Ovary (tissue), 9 donors: ENCODE results near the gene GGA1. TPM values are rescaled to one million over a fixed set of nuclear protein-coding genes. Genes with fewer than 3 reads are reported as not detected.
"Not testable (repeated sequence)": the region's sequence is repeated elsewhere in the genome, so short reads cannot be mapped to it uniquely, and the experiment has no call there.

Source experiments
- DNase-seq, 5 donors: peaks; one replicate each; pipeline ENCODE4 v3.0.0-alpha.2; 2019 to 2020
- H3K27ac ChIP-seq, 2 donors: fragments of 200-600 bp; one replicate each; pipeline versions ENCODE4 v1.5.1 to v1.8.0; 2019 to 2022
- H3K27me3 ChIP-seq: fragments of 200-600 bp; one replicate; pipeline ENCODE4 v1.8.0; 2022
- H3K36me3 ChIP-seq: fragments of 200-600 bp; sonication (generic); one replicate; pipeline ENCODE4 v1.5.1; 2019
- H3K4me1 ChIP-seq: one replicate; pipeline ENCODE4 v1.8.1; 2013; ENCODE audit warnings: mild to moderate bottlenecking, moderate library complexity; ENCODE audit not compliant: insufficient read depth
- H3K4me3 ChIP-seq: fragments of 200-600 bp; sonication (generic); one replicate; pipeline ENCODE4 v1.5.1; 2017
- H3K9me3 ChIP-seq, 2 donors: fragments of 200-600 bp in 1 of 2; sonication (generic) in 1 of 2; one replicate each; pipeline versions ENCODE4 v1.5.1 to v1.8.1; 2013 to 2019; ENCODE audit warnings: mild to moderate bottlenecking in 1 of 2, moderate library complexity in 1 of 2
- EP300 ChIP-seq: sonication (generic); formaldehyde crosslinking; IDR thresholded peaks from one replicate; pipeline ENCODE4 v1.6.1; 2017; ENCODE audit warnings: antibody characterized with exemption
- POLR2A ChIP-seq: fragments of 450-650 bp; IDR thresholded peaks from one replicate; pipeline ENCODE4 v1.6.1; 2017; ENCODE audit warnings: antibody characterized with exemption, mild to moderate bottlenecking, moderate library complexity
- WGBS, 3 donors: extraction: QIAGEN DNeasy Blood & Tissue Kit in 1 of 3; methylation state at CpG; one replicate each; pipeline versions ENCODE4 v1.1.5 to v1.1.7; 2013 to 2017; 5-methylcytosine and 5-hydroxymethylcytosine counted together
- intact Hi-C, 4 donors: fragments of 100-400 bp; cut with DNase I; formaldehyde crosslinking; loops; one replicate each; pipeline versions ENCODE4 v1.11.0 to v1.15.1; 2022 to 2023
- polyA plus RNA-seq, 2 donors: library from polyadenylated mRNA; stranded (reverse); fragments of 200-250 nt in 1 of 2; fragments of 350-450 nt in 1 of 2; fragmentation: Illumina TruSeq in 1 of 2; extraction: RNeasy Lipid Tissue Mini Kit (QIAGEN cat#74804) in 1 of 2; gene quantifications; one replicate each; pipeline ENCODE4 v1.2.3, GENCODE V29; 2013 to 2014
- total RNA-seq, 7 donors: library from RNA; depleted of rRNA in 2 of 7; stranded (reverse); fragments of >200 nt in 2 of 7; fragmentation: NEBNext Ultra II Directional in 3 of 7; extraction: Animal tissue kit (Norgen Biotek cat#: 25700) in 3 of 7; gene quantifications; one replicate each; pipeline versions ENCODE4 v1.1.0 to v1.2.4, GENCODE V29; 2016 to 2023
- TF ChIP-seq, protein P1 (sequence below), 3 donors: fragments of 450-650 bp in 2 of 3; fragments of 200-600 bp in 1 of 3; IDR thresholded peaks; one replicate each; pipeline versions ENCODE4 v1.5.1 to v1.8.0; 2016 to 2022; ENCODE audit warnings: antibody characterized with exemption in 3 of 3, mild to moderate bottlenecking in 1 of 3
- donor health status: DM: no; HTN: no; CAD: no; lungs with moderate emphysema.
- donor health status: DM: no; HTN: no; CAD: no.
- donor health status: Bipolar disorder and iron deficiency.
- donor health status: DM: yes; HTN: yes; CAD: no.
- donor health status: DM: no; HTN: no; CAD: no.
- donor health status: DM: yes; HTN: yes; CAD: no.

The GGA1 gene
- total and polyA plus RNA-seq, 9 donors: 24.1 to 64.7 (median 46.6) TPM

- Histone ChIP-seq H3K4me3 (no peak overlapping the region), H3K27me3 (no peaks in the 10 kb centered on the region), H3K36me3 (no peaks in the 10 kb centered on the region), H3K9me3 (no peaks in the 10 kb centered on the region), H3K4me1 (no peaks in the 10 kb centered on the region), H3K27ac (no peak overlapping the region)
- TF ChIP-seq, protein P1, sequence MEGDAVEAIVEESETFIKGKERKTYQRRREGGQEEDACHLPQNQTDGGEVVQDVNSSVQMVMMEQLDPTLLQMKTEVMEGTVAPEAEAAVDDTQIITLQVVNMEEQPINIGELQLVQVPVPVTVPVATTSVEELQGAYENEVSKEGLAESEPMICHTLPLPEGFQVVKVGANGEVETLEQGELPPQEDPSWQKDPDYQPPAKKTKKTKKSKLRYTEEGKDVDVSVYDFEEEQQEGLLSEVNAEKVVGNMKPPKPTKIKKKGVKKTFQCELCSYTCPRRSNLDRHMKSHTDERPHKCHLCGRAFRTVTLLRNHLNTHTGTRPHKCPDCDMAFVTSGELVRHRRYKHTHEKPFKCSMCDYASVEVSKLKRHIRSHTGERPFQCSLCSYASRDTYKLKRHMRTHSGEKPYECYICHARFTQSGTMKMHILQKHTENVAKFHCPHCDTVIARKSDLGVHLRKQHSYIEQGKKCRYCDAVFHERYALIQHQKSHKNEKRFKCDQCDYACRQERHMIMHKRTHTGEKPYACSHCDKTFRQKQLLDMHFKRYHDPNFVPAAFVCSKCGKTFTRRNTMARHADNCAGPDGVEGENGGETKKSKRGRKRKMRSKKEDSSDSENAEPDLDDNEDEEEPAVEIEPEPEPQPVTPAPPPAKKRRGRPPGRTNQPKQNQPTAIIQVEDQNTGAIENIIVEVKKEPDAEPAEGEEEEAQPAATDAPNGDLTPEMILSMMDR (IDR thresholded peaks at IDR 0.05): no peak
- TF ChIP-seq POLR2A: no peak
- WGBS, 3 donors: 95 to 97% (median 95%) methylated on average over 17 of the region's 17 CpGs
- DNase-seq: no peak
- intact Hi-C loops: no loop called here
Observed at GRCh38 chr22:37650463-37651136, 42.0 kb downstream of the GGA1 start.

DNA sequence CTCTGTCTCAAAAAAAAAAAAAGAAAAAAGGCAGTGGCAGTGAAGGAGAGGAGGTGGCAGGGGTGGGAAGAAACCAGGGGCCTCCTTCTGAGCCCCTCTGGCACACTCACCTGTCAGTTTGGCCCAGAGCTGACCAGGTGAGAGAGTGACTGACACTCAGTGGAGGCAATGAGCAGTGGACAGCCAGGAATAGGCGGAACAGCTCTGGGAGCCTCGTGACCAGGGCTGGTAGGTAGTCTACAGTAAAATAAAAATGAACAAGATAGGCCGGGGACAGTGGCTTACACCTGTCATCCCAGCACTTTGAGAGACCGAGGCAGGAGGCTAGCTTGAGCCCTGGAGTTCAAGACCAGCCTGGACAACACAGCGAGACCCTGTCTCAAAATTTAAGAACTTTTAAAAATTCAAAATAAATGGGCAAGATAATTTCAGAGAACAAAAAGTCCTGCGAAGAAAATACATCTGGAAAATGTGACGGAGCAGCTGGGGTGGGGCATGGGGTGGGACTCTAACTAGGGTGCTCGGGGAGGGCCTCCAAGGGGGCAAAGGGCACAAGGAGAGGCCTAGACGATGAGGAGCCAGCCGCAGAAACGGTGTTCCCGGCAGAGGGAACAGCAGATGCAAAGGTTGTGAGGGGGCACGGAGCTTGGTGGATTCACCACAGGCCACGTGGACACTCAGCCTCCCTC, 46.1 kb downstream of the GGA1 start:
- Histone ChIP-seq H3K27ac (no peak overlapping the region), H3K36me3 (no peaks in the 10 kb centered on the region), H3K4me3 (no peak overlapping the region), H3K27me3 (no peaks in the 10 kb centered on the region), H3K9me3 (no peaks in the 10 kb centered on the region), H3K4me1 (peaks cover 8% of the 10 kb centered on the region)
- TF ChIP-seq POLR2A (no peak), EP300 (no peak)
- TF ChIP-seq, protein P1 (IDR thresholded peaks at IDR 0.05): no peak
- intact Hi-C loops: no loop called here
- no peak for DNase-seq
- 68 to 78% (median 75%) methylated on average over 14 of the region's 14 CpGs for WGBS, 3 donors

GRCh38 chr22:37655252-37655563, 46.6 kb downstream of the GGA1 start:
- H3K9me3 ChIP-seq: no peaks in the 10 kb centered on the region
- intact Hi-C loops: no loop called here
- no peaks in the 10 kb centered on the region for H3K36me3 ChIP-seq
- no peak overlapping the region for H3K27ac ChIP-seq
- H3K4me3 ChIP-seq: no peak overlapping the region
- H3K4me1 ChIP-seq: peaks cover 8% of the 10 kb centered on the region
- H3K27me3 ChIP-seq: no peaks in the 10 kb centered on the region
- TF ChIP-seq POLR2A (no peak), EP300 (no peak)
- TF ChIP-seq, protein P1 (IDR thresholded peaks at IDR 0.05): no peak
- WGBS, 3 donors: 70 to 80% (median 77%) methylated on average over 9 to 17 of the region's 17 CpGs
- peak in 1 of 5 donors; percentile 35 for DNase-seq

GRCh38 chr22:37656583-37656982, 47.9 kb downstream of the GGA1 start:
- WGBS, 3 donors: 91 to 93% (median 93%) methylated on average over 4 of the region's 4 CpGs
- DNase-seq, H3K36me3 ChIP-seq, intact Hi-C loops, H3K4me1 ChIP-seq, H3K27ac ChIP-seq, H3K27me3 ChIP-seq, H3K9me3 ChIP-seq, H3K4me3 ChIP-seq: not testable (repeated sequence)

- intact Hi-C loops: loop anchor here in 1 of 4 donors (2.0 kb wide), 1 partner anchor 17 kb away; the partner anchor contains the start of gene LGALS1
- Histone ChIP-seq H3K9me3 (no peaks in the 10 kb centered on the region), H3K4me1 (peaks cover 8% of the 10 kb centered on the region), H3K27ac (peak overlapping the region in 1 of 2 donors; percentile 71), H3K4me3 (peak overlapping the region; percentile 24), H3K36me3 (no peaks in the 10 kb centered on the region), H3K27me3 (no peaks in the 10 kb centered on the region)
- DNase-seq: peak in 2 of 5 donors; percentile 30 to 45
- 5 to 7% (median 5%) methylated on average over 6 of the region's 6 CpGs for WGBS, 3 donors
- no peak for TF ChIP-seq POLR2A
- TF ChIP-seq, protein P1 (IDR thresholded peaks at IDR 0.05): no peak
- no peak for TF ChIP-seq EP300
Observed at GRCh38 chr22:37657590-37658132, 49.0 kb downstream of the GGA1 start.
